Endometrium (tissue), 2 donors: Measurements from ENCODE around the gene TMTC1.
"Not testable (repeated sequence)": the region's sequence is repeated elsewhere in the genome, so short reads cannot be mapped to it uniquely, and the experiment has no call there.

Source experiments
- FAIRE-seq: peaks from 2 replicates; lab custom pipeline; 2012; peaks lifted over from hg19 to GRCh38; lab: Jason Lieb, UNC
- donor health status: control.
- donor health status: control.

The TMTC1 gene

DNA sequence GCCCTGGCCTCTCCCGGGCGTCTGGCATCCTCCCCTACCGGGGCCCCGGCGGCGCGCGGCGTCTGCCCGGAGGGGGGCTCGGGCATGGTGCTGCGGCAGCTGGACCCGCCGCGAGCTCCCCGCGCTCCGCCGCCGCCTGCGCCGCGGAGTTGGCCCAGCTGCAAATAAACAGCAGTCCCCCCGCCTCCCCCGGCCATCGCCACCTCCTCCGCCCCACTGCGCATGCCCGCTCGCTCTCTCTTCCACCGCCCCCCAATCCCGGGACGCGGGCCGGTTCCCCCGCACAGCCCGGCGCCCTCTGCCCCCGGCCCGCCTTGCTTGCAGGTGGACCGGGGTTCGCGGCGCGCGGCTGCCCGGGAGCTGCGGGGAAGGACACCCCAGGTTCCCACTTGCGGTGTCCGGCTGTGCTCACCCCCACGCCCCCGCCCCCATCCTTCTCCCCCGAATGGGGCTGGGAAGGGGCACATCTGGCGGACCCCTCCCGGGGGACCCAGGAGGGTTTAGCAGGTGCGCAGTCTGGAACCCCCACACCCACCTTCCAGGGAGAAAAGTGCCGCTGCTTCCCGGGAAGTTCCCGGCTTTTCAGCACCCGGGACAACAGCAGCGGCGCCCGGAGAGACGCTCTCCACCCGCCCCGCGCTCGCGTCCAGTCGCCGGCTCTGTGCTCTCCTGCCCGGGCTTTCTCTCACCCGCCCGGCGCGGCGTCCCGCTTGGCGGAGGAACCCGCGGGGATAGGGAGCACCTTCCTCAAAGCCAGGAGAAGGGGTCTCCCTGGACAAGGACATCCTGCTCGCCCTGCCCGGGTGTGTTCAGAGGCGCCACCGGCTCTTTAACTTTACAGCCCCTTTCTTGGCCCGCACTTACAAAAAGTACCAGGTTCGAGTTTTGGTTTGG lies at the start of gene TMTC1:
Gene TMTC1, minus strand, starts transcription at position 170 of the 894 bp plus-strand sequence. CDS start 191 bp downstream, outside the sequence.
- no peak for FAIRE-seq

DNA sequence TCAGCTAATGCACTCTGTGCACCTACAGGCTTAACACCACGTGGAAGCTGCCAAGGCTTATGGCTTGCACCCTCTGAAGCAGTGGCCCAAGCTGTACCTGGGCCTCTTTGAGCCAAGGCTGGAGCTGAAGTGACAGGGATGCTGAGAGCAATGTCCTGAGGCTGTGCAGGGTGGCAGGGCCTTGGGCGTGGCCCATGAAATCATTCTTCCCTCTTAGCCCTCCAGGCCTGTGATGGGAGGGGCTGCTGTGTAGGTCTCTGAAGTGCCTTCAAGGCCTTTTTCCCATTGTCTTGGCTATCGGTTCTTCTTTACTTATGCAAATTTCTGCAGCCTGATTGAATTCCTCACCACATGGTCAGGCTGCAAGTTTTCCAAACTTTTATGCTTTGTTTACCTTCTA lies 47.4 kb upstream of the TMTC1 start:
- FAIRE-seq: no peak

DNA sequence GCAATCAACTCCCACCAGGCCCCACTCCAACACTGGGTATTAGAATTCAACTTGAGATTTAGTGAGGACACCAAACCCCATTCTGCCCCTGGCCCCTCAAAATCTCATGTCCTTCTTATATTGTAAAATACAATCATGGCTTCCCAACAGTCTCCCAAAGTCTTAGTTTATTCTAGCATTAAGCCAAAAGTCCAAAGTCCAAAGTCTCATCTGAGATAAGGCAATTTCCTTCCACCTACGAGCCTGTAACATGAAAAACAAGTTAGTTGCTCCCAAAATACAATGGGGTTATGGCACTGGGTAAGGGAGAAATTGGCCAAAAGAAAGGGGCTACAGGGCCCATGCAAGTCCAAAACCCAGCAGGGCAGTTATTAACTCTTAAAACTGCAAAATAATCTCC lies 46.6 kb upstream of the TMTC1 start:
- FAIRE-seq: no peak

DNA sequence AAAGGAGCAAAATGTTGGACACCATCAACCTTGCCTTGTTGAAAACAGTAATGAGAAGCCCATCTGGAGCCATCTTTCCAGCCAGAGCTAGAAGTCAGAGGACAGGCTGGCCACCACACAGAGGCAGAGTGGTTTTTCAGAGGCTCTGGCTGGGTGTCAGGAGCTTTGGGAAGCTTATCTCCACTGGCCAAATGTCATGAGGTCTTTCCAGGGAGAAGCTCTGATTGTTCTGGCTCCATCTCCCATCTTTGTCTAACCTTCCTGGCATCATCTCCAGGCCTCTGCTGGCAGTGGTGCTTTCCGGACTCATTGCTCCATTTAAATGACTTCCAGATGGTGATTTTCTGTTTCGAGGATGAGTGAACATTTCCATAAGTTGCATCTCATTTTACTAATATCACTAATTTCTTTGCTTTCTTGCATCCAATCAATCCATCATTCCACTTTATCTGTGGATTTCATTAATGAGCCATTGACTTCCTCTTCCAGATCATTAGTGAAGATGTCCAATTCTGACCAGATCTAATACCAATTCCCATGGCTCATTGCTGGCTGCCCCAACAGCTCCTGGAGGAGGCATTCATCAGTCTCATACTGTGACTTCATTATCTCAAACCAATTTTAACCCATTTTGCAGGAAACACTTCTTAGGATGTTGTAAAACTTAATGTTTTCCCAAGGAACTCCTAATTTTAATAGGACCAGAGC lies 35.3 kb upstream of the TMTC1 start:
- no peak for FAIRE-seq

DNA sequence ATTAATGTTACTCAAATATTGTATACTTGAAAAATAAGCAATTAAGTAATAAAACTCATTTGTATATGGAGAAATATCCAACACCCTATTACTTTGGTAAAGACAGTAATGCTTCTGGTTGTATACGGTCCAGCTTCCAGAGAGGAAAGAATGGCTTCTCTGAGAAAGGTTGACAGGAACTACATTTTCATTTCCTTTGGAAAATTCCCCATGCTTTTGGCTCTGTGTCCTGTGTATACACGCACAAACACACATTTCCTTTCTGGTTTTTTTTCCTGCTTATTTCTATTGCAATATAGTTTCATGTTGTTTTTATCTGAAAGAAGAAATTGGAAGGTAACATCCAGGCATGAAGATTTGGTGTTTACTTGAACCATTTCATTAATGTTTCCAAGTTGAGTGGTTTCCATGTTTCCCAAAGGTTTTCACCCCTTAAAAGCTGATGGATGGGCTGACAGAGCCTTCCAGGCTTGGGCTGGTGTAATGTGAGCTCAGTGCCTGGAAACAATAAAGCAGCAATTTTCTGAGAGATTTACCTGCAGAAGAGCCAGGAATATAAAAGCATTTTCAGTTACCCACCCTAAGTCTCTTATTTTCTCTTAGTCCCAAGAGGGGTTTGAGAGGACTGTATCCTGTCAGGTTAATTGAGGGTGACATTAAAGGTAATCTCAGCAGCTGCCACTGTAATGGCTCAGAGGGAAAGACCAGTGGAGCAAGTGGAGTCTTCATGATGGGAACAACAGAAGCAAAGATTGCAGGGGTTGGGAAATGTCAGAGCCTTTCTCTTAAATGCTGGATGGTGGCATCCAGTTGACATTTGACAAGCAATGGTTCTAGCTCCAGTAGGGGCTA lies 33.4 kb upstream of the TMTC1 start:
- FAIRE-seq: no peak

DNA sequence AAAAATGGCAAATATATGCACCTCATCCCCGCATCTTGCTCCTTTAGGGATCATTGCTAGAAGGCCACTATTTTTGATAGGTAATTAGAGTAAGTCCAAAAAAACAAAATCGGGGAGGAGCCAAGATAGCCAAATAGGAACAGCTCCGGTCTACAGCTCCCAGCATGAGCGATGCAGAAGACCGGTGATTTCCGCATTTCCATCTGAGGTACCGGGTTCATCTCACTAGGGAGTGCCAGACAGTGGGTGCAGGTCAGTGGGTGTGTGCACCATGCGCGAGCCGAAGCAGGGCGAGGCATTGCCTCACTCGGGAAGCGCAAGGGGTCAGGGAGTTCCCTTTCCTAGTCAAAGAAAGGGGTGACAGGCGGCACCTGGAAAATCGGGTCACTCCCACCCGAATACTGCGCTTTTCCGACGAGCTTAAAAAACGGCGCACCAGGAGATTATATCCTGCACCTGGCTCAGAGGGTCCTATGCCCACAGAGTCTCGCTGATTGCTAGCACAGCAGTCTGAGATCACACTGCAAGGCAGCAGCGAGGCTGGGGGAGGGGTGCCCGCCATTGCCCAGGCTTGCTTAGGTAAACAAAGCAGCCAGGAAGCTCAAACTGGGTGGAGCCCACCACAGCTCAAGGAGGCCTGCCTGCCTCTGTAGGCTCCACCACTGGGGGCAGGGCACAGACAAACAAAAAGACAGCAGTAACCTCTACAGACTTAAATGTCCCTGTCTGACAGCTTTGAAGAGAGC lies 26.0 kb upstream of the TMTC1 start:
- not testable (repeated sequence) for FAIRE-seq

DNA sequence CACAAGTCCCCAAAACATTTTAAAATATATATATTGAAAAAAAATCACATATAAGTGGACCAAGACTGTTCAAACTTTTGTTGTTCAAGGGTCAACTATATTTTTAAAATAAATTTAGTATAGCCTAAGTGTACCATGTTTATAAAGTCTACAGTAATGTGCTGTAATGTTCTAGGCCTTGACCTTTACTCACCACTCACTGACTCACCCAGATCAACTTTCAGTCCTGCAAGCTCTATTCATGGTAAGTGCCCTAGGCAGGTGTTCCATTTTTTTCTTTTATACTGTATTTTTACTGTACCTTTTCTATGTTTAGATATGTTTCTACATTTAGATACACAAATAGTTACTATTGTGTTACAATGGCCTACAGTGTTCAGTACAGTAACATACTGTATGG lies 23.4 kb upstream of the TMTC1 start:
- FAIRE-seq: no peak

DNA sequence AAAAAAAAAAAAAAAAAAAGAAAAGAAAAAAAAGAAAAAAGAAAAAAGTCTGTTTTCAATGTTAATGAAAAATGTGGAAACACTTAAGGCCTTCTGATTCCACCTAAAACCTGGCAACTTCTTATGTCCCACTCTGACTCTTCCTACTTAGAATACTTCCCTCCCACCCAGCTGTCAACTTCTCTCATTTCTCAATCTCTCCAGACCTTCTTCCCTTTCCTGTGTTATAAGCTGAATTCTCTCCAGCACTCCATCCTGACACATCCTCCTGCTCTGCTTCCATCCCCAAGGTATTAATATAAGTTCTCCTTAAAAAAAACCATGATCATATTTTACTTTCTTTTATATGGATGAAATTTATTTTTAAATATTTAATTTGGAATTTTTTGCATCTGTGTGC lies 20.3 kb upstream of the TMTC1 start:
- no peak for FAIRE-seq

DNA sequence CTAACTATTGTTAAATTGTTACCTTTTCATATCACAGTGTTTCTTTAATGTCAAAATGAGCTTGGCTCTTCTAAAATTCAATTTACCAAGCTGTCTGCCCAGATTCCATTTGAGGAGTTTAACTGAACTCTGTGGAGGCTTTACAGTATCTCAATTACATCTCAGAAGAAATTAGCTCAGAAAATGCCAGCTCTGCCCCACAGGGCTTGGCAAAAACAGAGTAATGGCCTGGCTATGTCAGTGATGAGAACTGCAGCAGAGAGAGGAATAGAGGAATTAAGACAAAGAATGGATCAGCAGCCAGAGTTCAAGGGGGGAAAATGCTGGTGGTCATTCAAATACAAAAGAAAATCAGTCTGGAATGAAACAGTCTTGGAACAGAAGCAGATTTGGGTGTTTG lies 15.8 kb upstream of the TMTC1 start:
- FAIRE-seq: no peak

DNA sequence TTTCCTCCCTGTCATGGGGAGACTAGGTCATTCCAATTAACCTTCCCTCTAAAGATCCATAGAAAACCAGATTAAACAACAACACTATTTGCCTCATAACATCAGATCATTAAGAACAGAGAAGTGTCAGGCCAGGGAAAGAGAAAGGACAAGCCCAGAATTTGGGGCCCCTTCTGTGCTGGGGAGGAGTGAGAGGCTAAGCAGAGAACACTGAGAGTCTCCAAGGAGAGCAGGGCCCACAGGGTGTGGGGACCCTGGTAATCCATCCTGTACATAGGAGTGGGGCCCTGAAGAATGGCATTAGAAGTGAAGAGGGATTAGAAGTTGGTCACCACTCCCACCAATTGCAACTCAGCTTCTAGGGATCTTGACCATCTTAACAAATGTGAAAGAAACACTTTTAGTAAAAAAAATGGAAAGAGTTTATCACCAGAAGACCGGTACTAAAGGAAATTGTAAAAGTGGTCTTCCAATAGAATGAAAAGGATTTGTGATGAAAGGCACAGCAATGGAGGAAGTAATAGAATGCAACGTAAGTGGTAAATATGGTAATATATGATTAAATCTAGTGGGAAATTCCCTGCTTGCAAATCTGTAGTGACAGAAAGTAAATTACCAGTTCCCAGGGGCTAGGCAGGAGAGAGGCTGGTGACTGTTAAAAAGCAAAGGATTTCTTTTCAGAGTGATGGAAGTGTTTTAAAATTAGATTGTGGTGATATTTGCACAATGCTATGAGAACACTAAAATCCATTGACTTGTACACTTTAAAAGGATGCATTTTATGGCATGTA lies 14.0 kb upstream of the TMTC1 start:
- FAIRE-seq: no peak

DNA sequence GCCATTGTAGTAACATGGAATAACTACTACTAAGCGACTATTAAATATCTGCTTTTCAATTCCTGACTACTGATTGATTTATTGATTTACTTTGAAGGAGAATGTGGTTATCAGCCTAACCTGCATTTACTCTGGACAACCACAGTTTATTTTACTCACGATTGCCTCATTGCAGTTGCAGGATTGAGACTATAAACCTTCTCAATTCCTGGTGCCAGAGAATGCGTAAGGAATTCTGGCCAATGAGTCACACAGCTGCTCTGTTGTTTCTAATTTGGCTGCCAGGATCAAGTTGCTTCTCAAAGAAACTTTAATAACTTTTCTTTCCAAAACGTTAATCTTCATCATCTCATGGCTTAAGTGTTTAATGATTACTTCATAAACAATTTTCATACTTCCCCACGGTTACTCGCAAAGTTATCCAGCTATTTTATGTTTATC lies 13.1 kb upstream of the TMTC1 start:
- peak; percentile 92 for FAIRE-seq

DNA sequence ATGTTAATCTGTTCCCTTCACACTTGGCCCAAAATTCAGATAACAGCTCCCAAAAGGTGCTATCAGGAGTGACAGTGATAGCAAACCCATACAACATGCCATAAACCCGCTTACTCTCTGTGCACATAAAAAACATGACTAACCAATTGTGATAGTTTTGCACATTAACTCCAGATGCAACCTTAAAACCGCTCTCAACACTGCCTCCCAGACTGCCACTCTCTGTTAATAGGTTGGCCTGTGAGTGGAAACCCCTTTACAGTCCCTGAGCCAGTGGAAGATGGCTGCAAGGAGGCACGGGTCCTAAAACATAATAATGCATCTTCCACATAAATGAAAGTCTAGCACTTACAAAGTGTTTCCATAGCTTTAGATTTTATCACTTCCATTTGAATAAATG lies 12.0 kb upstream of the TMTC1 start:
- no peak for FAIRE-seq

DNA sequence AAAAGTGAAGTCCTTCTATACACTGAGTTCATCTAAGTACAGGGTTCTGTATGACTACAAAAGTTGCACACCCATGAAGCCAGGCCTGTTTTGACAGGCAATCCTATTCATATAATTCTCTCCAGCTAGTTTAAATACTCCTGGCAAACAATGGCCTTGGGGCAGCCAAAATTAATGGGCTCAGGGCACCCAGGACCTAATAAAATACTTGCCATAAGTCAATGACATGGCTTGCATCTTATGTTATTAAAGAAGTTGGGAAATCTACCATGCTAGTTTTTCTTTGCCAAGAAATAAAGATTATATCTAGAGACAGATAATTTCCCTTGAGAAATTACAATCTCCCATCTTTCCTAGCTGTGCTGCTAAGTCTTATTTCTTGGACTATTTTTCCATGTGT lies 11.1 kb upstream of the TMTC1 start:
- no peak for FAIRE-seq

DNA sequence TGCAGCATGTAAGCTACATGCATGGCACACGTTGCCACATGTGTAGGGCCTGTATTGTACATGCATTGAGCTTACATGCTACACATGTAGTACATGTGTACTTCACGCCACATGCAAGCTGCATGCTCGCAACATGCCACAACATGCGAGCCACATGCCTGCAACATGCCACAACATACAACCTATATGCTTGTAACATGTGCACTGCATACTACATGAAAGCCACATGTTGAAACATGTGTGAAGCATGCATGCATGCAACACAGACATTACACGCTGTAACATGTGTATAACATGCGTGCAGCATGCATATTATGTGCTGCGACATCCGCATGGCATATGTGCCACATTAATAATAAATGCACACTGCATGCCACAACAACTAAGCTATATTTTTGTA lies 9.1 kb upstream of the TMTC1 start:
- no peak for FAIRE-seq

DNA sequence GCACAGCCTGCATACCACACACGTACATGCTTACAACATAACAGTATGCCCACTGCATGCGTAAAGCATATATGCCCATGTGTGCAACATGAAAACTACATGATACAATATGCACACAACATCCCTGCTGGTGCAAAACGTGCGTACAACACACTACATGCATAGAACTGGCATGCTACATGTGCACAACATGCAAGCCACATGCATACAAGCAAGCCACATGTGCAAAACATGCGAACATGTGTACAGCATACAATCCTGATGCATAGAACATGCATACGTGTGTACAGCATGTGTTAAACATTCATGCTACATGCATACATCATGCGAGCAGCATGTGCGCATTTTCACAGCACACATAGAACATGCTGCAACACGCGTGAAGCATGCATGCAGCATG lies 8.4 kb upstream of the TMTC1 start:
- no peak for FAIRE-seq

DNA sequence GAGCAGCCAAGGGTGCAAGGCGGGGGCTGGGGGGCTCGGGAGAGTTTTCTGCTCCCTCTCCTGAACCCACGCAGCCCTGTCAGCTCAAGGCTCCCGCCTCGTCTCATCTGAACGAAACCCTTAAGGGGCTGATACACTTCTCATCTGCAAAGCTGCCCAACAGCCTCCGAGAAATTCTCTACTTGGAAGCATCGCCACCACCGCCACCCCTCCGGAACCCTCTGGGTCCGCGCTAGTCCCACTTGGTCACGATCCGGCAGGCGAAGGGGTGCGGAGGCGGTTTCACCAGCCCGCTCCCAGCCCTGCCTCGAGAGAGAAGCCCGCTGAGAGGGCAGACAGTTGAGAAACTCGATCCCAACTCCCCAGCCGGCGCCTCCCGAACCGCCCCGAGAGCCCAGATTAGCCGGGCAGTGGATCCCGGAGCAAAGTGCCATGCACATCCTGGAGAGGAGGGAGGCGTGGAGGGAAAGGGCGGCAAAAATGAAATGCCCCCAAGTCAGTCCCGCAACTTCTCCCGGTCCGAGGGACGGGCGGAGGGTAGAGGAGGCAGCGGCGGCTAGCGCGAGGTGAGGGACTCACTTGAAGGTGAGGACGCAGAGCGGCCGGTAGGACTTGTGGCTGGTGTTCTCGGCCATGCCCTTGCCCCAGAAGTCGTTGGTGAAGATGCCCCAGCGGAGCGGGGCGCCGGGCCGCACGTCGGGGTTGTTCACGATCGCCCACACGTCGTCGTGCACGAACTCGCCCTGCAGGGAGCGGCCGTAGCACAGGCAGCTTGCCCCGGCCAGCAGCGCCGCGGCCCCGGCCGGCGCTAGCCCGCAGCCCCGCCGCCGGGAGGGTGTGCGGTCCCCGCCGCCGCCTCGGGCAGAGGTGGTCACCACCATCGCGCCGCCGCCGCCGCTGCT lies 620 bp downstream of the TMTC1 start:
- no peak for FAIRE-seq

DNA sequence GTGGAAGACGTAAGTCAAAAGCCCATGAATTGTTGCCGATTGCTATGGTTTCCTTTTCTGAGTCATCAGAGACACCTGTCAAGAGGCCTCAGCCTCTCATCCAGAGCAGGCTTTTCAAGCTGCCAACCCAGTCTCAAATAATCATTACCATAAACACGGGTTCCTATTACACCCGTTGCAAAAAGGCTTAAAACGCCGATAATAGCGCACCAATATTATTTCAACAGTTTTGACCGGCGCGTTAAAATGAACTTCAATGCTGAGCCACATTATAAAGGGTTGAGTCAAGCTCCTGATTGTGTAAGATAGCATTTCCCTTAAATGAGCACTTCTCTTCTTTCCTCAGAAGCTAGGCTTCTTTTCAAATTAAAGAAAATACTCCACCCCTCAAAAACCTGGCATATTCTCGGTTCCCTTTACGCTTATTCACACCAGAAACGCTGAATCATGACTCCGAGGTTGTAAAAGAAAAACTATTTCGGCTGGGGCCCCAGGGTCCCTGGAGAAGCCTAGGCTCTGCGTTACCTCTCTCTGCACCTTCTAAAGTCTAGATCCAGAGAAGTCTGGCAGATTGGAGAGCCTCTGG lies 1.4 kb downstream of the TMTC1 start:
- no peak for FAIRE-seq

DNA sequence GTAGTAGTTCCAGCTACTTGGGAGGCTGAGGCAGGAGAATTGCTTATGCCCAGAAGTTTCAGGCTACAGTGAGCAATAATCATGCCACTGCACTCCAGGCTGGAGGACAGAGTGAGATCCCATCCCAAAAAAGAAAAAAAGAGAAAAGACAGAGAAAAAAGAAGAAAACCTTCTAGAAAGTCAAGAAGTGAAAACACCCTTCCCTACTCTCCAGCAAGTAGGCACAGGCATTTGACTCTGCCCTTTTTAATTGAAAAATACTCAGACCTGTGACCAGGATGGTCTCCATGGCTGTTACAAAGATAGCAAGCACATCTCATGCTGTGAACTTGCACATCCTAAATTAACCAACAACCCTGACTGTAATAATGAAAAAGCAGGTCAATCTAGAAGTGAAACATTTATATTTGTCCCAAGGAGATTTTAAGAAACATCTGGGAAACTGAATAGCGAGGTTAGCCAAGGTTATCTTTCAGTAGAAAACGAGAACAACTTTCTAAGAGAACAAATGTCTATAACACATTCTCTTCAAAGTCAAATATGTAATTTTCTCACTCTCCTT lies 2.0 kb downstream of the TMTC1 start:
- FAIRE-seq: no peak

DNA sequence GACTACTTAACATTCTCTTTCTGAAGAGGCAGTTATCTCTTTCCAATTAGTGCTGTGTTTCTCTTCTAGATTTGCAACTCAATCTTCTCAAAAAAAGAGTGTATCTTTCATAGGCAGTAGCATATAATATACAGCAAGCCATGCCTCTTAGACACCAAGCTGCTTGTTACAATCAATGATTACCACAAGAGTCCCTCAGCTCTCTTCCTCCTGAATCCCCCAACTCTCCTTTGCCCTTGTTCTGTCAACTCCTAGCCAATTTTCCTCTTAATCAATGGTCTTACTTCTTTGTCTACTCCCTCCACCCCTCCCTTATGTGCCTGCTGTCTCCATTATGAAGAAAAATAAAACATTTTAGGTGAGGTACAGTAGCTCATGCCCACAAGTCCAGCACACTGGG lies 2.6 kb downstream of the TMTC1 start:
- FAIRE-seq: no peak
